GM21737 (cell line): ENCODE measurements around the gene KCNQ1OT1.

Experiments used
- ATAC-seq: cut with Tn5 transposase; IDR thresholded peaks from one replicate; pipeline ENCODE4 v1.9.1; 2021; ENCODE audit warnings: mild to moderate bottlenecking, moderate library complexity; ENCODE audit not compliant: unreplicated experiment

KCNQ1OT1 gene

GRCh38 chr11:2612884-2613571 is 86.8 kb downstream of the KCNQ1OT1 start:
- ATAC-seq, result no peak

DNA sequence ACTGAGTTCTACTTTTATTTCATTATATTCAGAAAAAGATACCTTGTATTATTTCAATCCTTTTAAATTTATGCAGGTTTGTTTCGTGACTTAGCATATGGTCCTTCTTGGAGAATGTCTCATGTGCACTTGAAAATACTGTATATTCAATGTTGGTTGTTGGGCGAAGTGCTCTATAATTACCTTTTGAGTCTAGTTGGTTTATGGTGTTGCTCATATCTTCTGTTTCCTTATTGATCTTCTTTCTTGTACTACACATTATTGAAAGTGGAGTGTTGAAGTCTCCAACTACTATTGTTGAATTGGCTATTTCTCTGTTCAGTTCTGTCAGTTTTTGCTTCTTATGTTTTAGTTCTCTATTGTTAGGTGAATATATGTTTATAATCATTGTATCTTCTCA is 90.4 kb downstream of the KCNQ1OT1 start:
- ATAC-seq, result no peak

DNA sequence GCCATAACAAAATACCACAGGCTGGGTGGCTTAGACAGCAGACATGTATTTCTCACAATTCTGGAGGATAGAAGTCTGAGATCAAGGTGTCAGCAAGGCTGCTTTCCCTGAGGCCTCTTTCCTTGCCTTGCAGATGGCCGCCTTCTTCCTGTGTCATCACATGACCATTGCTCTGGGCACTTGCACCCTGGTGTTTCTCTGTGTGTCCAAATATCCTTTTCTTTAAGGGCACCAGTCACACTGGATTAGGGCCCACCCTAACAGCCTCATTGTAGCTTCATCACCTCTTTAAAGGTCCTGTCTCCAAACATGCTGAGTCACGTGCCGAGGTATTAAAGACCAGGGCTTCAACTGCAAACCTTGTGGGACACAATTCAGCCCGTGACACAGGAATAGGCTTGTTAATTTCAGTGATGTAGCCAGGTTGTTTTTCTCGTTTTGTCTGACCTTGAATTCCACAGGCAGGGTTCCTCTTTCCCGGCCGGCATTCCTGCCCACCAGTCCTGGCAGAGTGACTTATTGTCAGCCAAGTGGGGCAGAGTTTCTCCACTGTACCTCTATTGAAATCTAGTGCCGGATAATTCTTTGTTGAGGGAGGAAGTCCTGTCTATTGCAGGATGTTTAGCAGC is 100.1 kb downstream of the KCNQ1OT1 start:
- no peak for ATAC-seq

DNA sequence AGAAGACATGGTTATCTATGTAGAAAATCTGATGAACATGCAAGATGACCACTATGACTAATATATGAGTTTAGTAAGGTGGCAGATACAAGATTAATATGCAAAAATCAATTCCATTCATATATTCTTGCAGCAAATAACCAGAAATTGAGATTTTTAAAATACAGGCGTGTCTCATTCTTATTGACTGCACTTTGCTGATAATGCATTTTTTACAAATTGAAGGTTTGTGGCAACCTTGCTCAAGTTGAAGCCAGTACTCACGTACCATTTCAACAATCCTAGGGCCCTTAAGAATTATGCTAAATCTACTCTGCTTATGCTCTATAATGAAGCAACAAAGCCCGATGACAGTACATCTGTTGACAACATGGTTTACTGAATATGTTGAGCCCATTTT is 104.6 kb downstream of the KCNQ1OT1 start:
- no peak for ATAC-seq

- no peak for ATAC-seq
These were observed 105.5 kb downstream of the KCNQ1OT1 start for GRCh38 chr11:2594267-2594666.

DNA sequence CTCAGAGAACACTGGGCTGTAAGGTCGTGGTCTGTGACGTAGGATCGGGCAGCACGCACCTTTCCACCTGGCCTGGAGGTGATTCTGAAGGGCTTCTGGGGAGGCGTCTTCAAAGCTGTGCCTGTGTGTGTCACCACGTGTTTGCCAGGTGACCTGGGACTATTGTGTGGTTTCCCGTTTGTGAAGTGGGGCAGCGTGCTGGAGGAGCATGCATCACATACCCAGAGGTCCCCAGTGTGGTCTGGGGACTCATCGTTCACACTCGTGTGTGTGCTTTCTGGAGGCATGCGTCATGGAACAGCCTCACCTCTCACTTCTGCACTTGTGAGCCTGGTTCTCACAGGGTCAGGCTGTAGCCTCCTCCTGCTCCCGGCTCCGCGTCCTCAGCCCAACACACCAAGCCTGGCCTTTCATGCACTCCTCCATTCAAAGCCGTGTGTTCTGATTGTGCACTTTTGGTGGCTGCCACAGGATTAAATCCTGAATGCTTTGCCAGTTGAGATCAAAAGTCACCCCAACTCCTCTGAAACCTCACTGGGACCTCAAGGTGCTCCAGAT is 106.3 kb downstream of the KCNQ1OT1 start:
- ATAC-seq, result no peak

GRCh38 chr11:2592559-2593392 is 107.0 kb downstream of the KCNQ1OT1 start:
- no peak for ATAC-seq

- ATAC-seq, result no peak
These were observed 108.0 kb downstream of the KCNQ1OT1 start for GRCh38 chr11:2591805-2592204.

DNA sequence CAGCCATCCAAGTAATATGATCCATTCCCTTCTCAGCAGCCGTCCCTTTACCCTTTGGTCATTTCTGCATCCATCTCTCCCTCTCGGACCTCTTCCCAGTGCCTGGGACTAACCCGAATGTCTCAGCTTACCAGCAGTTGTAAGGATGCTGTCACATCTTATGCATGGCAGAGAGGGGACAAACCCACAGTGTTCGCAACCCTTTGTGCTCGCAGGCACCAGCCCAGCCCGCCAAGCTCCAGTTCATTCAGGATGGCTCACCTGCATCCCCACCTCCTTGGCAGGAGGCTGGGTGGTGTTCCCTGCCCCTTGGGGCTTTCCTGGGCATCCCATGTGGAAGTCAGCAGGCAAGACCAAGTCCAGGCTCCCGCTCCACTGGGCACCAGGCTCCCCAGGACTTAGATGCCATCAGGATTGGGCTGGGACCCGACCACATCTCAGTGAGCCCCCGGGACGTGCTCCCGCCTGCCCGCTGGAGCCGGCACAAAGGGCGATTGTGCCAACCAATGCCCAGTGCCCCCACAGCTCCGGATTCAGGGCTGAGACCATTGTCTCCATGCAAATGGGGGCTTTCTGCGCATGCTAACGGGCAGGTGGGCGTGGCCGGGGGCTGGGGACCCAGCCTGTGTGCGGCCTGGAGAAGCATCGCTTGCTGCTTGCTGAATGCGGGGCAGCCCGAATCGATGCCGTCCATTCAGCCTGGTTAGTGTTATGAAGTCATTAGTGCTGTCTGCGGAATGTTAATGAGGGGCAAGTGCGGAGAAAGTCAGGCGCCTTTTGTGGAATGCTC is 108.6 kb downstream of the KCNQ1OT1 start:
- ATAC-seq, result no peak

GRCh38 chr11:2590131-2590964 is 109.4 kb downstream of the KCNQ1OT1 start:
- ATAC-seq, result no peak

GRCh38 chr11:2589538-2589934 is 110.3 kb downstream of the KCNQ1OT1 start:
- ATAC-seq, result no peak

GRCh38 chr11:2588809-2589537 is 110.8 kb downstream of the KCNQ1OT1 start:
- no peak for ATAC-seq

DNA sequence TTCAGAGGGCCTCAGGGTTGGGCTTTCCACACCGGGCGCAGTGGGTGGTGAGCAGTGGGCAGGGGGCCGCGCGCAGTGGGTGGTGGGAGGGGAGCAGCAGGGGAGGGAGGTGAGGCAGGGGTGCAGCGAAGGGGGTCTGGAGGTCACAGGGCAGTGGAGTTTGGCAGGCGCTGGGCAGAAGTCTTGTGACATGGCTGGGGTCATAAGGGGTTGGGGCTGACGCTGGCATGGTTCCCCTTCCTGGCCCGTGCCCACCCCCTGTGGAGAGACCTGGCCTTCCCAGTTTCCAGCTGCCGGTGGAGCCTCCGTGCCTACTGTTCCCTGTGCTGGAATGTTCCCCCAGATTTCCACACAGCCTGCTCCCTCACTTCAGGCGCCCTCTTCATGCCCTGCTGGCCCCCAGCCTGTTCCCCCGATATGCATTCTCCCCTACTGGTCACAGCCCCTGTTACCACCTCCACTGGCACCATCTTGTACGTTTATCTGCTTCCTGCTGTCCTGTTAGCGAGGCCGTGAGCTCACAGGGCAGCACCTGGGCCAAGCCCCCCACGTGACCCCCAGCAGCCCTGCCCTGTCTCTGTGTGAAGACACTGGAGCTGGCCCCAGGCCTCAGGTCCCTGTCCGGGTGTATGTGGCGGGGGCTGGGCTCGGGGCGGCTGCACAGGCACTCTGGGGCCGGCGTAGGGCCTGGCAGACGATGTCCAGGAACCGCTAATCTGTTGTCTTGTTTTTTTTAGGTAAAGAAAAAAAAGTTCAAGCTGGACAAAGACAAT is 111.6 kb downstream of the KCNQ1OT1 start:
- no peak for ATAC-seq

GRCh38 chr11:2587132-2587930 is 112.5 kb downstream of the KCNQ1OT1 start:
- no peak for ATAC-seq

GRCh38 chr11:2586793-2587131 is 113.0 kb downstream of the KCNQ1OT1 start:
- ATAC-seq, result no peak

GRCh38 chr11:2586087-2586792 is 113.6 kb downstream of the KCNQ1OT1 start:
- ATAC-seq, result no peak

GRCh38 chr11:2585566-2586086 is 114.2 kb downstream of the KCNQ1OT1 start:
- no peak for ATAC-seq
